Mononuclear cell (primary cell): ENCODE data around the gene PRAMEF10. TPM values are rescaled to one million over a fixed set of nuclear protein-coding genes. Genes with fewer than 3 reads are reported as not detected.

Experiments
- total RNA-seq: library from RNA; depleted of rRNA; stranded (reverse); fragments of >200 nt; gene quantifications from one replicate; pipeline ENCODE4 v1.2.3, GENCODE V29; 2012

PRAMEF10 gene
- total RNA-seq, 1 donor, result not detected

Other genes with a start within 250 kb of the PRAMEF10 start
- gene AADACL3, start 182.2 kb downstream of the PRAMEF10 start, total RNA-seq, result not detected
- gene CFAP107, start 152.1 kb downstream of the PRAMEF10 start, total RNA-seq, result not detected
- not detected for gene PRAMEF12, start 124.5 kb downstream of the PRAMEF10 start, total RNA-seq
- not detected for gene PRAMEF1, start 106.9 kb downstream of the PRAMEF10 start, total RNA-seq
- not detected for gene PRAMEF11, start 66.9 kb downstream of the PRAMEF10 start, total RNA-seq
- not detected for gene HNRNPCL1, start 49.5 kb downstream of the PRAMEF10 start, total RNA-seq
- 0.10 TPM for gene PRAMEF2, start 41.2 kb downstream of the PRAMEF10 start, total RNA-seq
- gene PRAMEF4, start 12.1 kb downstream of the PRAMEF10 start, total RNA-seq, result not detected
- not detected for gene PRAMEF7, start 18.3 kb upstream of the PRAMEF10 start, total RNA-seq
- not detected for gene PRAMEF6, start 49.3 kb upstream of the PRAMEF10 start, total RNA-seq
- not detected for gene PRAMEF27, start 158.3 kb upstream of the PRAMEF10 start, total RNA-seq
- not detected for gene HNRNPCL3, start 162.5 kb upstream of the PRAMEF10 start, total RNA-seq
- not detected for gene PRAMEF25, start 172.5 kb upstream of the PRAMEF10 start, total RNA-seq
- not detected for gene HNRNPCL2, start 218.6 kb upstream of the PRAMEF10 start, total RNA-seq